ENCODE data around the gene JMJD7. TPM values are rescaled to one million over a fixed set of nuclear protein-coding genes. Genes with fewer than 3 reads are reported as not detected.

Gene JMJD7
- total RNA-seq, 2 experiments from 2014 or later = 35.6 to 38.4 TPM

DNA sequence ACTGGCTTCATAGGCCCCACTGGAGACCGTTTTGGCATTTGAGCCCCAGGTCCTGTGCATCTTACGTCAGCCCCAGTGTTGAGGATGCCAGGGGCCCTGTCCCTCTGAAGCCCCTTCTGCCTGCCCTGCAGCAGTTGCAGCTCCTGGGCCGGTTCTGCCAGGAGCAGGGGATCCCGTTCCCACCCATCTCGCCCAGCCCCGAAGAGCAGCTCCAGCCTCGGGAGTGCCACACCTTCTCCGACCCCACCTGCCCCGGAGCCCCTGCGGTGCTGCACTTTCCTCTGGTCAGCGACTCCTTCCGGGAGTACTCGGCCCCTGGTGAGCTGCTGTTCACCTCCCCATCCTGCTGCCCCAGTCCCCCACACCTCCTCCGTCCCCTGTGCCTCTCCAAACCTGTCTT lies 19.3 kb downstream of the JMJD7 start:
- H3K4me3 ChIP-seq (ENCODE audit: low read length) = no peak overlapping the region
- H3K27ac ChIP-seq (ENCODE audit: low read depth in 1 of 2, low read length in 2 of 2) = no peak overlapping the region
- H3K27ac Mint-ChIP-seq = no peak overlapping the region
- POLR2A ChIA-PET = interaction anchor here (1.4 kb wide), 1 partner anchor 15 kb away, joined by 3 read pairs; no protein-coding TSS in a partner anchor
- peaks cover 59% of the 10 kb centered on the region for H3K36me3 ChIP-seq (ENCODE audit: insufficient read depth, low read length)
- DNase-seq (no peak), ATAC-seq (ENCODE audit: poor library complexity) (no peak)
- H3K27me3 ChIP-seq (ENCODE audit: control insufficient read depth in 1 of 2, insufficient read depth in 2 of 2, low read length in 2 of 2) = no peaks in the 10 kb centered on the region
- TF ChIP-seq CTCF (IDR thresholded peaks at IDR 0.05) = no peak
- no peak overlapping the region for H3K4me3 Mint-ChIP-seq
- CTCF ChIA-PET = no interaction called here
- H3K4me1 Mint-ChIP-seq (ENCODE audit: low read depth) = no peaks in the 10 kb centered on the region
- peaks cover 5% of the 10 kb centered on the region for H3K4me1 ChIP-seq (ENCODE audit: insufficient read depth, low read length)
- H3K36me3 Mint-ChIP-seq (ENCODE audit: low read depth) = peaks cover 48% of the 10 kb centered on the region
- no peaks in the 10 kb centered on the region for H3K9me3 ChIP-seq (ENCODE audit: control insufficient read depth in 1 of 2, insufficient read depth in 1 of 2, low read length in 2 of 2)
- intact Hi-C loops (cut with DNase I, micrococcal nuclease) = no loop called here
- no peaks in the 10 kb centered on the region for H3K9me3 Mint-ChIP-seq
- H3K27me3 Mint-ChIP-seq = no peaks in the 10 kb centered on the region

- H3K36me3 ChIP-seq (ENCODE audit: insufficient read depth, low read length) = peaks cover 53% of the 10 kb centered on the region
- DNase-seq (no peak), ATAC-seq (ENCODE audit: poor library complexity) (no peak)
- POLR2A ChIA-PET = interaction anchor here (1.4 kb wide), 1 partner anchor 16 kb away, joined by 3 read pairs; no protein-coding TSS in a partner anchor
- Mint-ChIP-seq H3K4me3 (no peak overlapping the region), H3K36me3 (ENCODE audit: low read depth) (peaks cover 43% of the 10 kb centered on the region), H3K9me3 (no peaks in the 10 kb centered on the region), H3K27ac (peak overlapping the region; percentile 74), H3K27me3 (no peaks in the 10 kb centered on the region), H3K4me1 (ENCODE audit: low read depth) (no peaks in the 10 kb centered on the region)
- no peaks in the 10 kb centered on the region for H3K9me3 ChIP-seq (ENCODE audit: control insufficient read depth in 1 of 2, insufficient read depth in 1 of 2, low read length in 2 of 2)
- no peak overlapping the region for H3K4me3 ChIP-seq (ENCODE audit: low read length)
- CTCF ChIA-PET = no interaction called here
- intact Hi-C loops (cut with DNase I, micrococcal nuclease) = no loop called here
- TF ChIP-seq CTCF (IDR thresholded peaks at IDR 0.05) = no peak
- H3K27ac ChIP-seq (ENCODE audit: low read depth in 1 of 2, low read length in 2 of 2) = no peak overlapping the region
- no peaks in the 10 kb centered on the region for H3K27me3 ChIP-seq (ENCODE audit: control insufficient read depth in 1 of 2, insufficient read depth in 2 of 2, low read length in 2 of 2)
- H3K4me1 ChIP-seq (ENCODE audit: insufficient read depth, low read length) = peaks cover 5% of the 10 kb centered on the region
Measured at GRCh38 chr15:41847981-41848380, 20.1 kb downstream of the JMJD7 start.

- intact Hi-C loops (cut with DNase I, micrococcal nuclease) = no loop called here
- H3K36me3 ChIP-seq (ENCODE audit: insufficient read depth, low read length) = peaks cover 48% of the 10 kb centered on the region
- no peak overlapping the region for H3K27ac ChIP-seq (ENCODE audit: low read depth in 1 of 2, low read length in 2 of 2)
- H3K9me3 ChIP-seq (ENCODE audit: control insufficient read depth in 1 of 2, insufficient read depth in 1 of 2, low read length in 2 of 2) = no peaks in the 10 kb centered on the region
- POLR2A ChIA-PET = no interaction called here
- H3K4me3 Mint-ChIP-seq = no peak overlapping the region
- ATAC-seq (ENCODE audit: poor library complexity) (peak; percentile 11), DNase-seq (no peak)
- H3K4me3 ChIP-seq (ENCODE audit: low read length) = no peak overlapping the region
- H3K4me1 ChIP-seq (ENCODE audit: insufficient read depth, low read length) = peaks cover 5% of the 10 kb centered on the region
- no peaks in the 10 kb centered on the region for H3K4me1 Mint-ChIP-seq (ENCODE audit: low read depth)
- TF ChIP-seq CTCF (IDR thresholded peaks at IDR 0.05) = no peak
- no peaks in the 10 kb centered on the region for H3K9me3 Mint-ChIP-seq
- H3K27ac Mint-ChIP-seq = peak overlapping the region; percentile 74
- CTCF ChIA-PET = no interaction called here
- H3K36me3 Mint-ChIP-seq (ENCODE audit: low read depth) = peaks cover 40% of the 10 kb centered on the region
- H3K27me3 ChIP-seq (ENCODE audit: control insufficient read depth in 1 of 2, insufficient read depth in 2 of 2, low read length in 2 of 2) = no peaks in the 10 kb centered on the region
- H3K27me3 Mint-ChIP-seq = no peaks in the 10 kb centered on the region
Measured at GRCh38 chr15:41848631-41849030, 20.7 kb downstream of the JMJD7 start.

All from CD4-positive, alpha-beta T cell (primary cell).